GM21526 (cell line): ENCODE data around the gene CDK19.
"Not testable (repeated sequence)": the region's sequence is repeated elsewhere in the genome, so short reads cannot be mapped to it uniquely, and the experiment has no call there.

ENCODE experiments used
- ATAC-seq: cut with Tn5 transposase; IDR thresholded peaks from one replicate; pipeline ENCODE4 v1.9.1; 2021; ENCODE audit warnings: moderate library complexity; ENCODE audit not compliant: unreplicated experiment, low FRiP score

The CDK19 gene

GRCh38 chr6:110814102-110815014 lies 911 bp downstream of the CDK19 start:
- ATAC-seq = peak; percentile 9

GRCh38 chr6:110813338-110814101 lies 1.7 kb downstream of the CDK19 start:
- ATAC-seq = no peak

GRCh38 chr6:110812719-110813118 lies 2.5 kb downstream of the CDK19 start:
- no peak for ATAC-seq

DNA sequence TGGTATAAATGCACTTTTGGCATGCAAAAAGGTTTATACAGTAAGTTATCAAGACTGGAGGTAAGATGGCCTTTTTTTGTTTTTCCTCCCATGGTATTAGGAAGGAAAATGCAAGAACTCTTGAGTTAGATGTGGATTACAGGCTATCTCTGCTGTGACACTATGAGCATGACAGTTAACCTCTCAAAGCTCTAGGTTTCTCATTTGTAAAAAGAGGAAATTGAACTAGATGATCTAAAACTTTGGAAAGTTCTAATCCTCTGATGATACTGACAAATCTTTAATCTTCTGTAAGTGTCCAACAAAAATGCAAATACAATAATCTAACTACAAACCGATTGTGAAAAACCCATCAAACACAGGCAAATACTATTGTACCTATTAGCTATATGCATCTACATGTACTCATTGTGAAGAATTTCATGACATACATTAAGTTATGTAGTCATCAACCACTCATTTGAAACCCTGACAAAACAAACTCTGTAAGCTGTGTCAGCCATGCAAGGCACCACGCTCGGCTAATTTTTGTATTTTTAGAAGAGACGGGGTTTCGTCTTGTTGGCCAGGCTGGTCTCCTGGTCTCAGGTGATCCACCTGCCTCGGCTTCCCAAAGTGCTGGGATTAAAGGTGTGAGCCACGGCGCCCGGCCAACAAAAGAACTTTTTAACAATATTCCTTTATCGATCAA lies 4.2 kb downstream of the CDK19 start:
- ATAC-seq = no peak

- ATAC-seq = no peak
Measured at GRCh38 chr6:110809792-110810191, 5.5 kb downstream of the CDK19 start.

DNA sequence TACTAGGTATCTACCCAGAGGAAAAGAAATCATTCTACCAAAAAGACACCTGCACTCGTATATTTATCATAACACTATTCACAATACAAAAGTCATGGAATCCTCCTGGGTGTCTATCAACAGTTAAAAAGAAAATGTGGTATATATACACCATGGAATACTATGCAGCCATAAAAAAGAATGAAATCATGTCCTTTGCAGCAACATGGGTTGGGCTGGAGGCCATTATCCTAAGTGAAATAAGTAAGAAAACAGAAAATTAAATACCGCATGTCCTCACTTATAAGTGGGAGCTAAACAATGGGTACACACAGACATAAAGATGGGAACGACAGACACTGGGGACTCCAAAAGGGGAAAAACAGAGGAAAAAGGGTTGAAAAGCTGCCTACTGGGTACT lies 13.1 kb downstream of the CDK19 start:
- ATAC-seq = not testable (repeated sequence)

DNA sequence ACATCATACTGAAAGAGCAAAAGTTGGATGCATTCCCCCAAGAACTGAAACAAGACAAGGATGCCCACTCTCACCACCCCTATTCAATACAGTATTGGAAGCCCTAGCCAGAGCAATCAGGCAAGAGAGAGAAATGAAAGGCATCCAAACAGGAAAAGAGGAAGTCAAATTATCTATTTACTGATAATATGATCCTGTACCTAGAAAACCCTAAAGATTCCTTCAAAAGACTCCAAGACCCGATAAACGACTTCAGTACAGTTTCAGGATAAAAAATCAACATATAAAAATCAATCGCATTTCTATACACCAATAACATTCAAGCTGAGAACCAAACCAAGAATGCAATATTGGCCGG lies 14.5 kb downstream of the CDK19 start:
- ATAC-seq = no peak

GRCh38 chr6:110800196-110800838 lies 15.0 kb downstream of the CDK19 start:
- no peak for ATAC-seq

- ATAC-seq = no peak
Measured at GRCh38 chr6:110799655-110800054, 15.6 kb downstream of the CDK19 start.

DNA sequence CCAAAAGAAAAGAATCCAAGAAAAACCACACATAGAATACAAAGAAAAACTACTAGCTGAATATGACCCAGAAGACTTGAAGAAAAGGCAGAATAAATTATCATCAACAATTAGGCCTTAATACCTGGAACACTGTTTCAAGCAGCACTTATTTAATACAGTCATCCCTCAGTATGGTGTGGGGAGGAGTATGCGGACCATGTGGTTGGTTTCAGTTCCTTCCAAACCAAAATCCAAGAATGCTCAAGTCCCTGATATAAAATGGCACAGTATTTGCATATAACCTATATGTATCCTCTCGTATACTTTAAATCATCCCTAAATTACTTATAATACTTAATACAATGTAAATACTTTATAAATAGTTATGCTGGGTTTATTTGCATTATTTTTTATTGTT lies 16.1 kb downstream of the CDK19 start:
- no peak for ATAC-seq

GRCh38 chr6:110795271-110795670 lies 20.0 kb downstream of the CDK19 start:
- ATAC-seq = no peak

DNA sequence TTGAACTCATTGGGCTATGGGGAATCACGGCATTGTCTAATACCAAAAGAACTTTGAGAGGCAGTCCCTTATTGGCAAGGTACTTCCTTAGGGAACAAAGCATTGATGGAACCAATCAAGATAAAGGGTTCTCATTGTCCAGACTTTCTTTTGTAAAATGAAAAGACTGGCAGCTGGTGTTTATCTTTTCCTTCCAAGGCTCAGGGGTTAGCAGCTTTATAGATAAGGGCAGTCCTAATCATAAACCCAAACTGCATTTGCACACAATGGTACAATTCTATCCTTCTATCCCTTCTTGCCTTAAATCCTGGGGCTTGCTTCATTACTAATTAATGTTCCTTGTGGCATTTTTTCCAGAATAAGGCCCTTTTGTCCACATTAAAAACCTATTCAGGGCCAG lies 28.6 kb downstream of the CDK19 start:
- no peak for ATAC-seq

DNA sequence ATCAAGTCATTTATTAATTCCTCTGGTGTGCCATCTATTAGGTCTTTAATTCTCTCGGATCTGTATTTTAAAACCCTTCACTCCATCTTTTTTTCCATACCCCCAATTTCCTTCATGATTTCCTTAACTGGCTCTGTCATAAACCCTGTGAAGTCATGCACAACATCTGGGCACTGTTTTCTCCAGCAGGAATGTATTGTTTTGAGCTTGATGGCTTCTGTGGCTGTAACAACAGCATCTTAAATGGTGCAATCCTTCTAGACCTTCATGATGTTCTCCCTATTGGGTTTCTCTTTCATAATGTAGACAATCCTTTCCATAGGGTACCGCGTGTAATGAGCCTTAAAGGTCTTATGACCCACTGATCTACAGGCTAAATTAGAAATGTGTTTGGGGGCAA lies 29.0 kb downstream of the CDK19 start:
- ATAC-seq = no peak

- ATAC-seq = peak; percentile 20
Measured at GRCh38 chr6:110784610-110784979, 30.7 kb downstream of the CDK19 start.

- no peak for ATAC-seq
Measured at GRCh38 chr6:110781522-110782214, 33.6 kb downstream of the CDK19 start.

GRCh38 chr6:110778333-110778732 lies 36.9 kb downstream of the CDK19 start:
- ATAC-seq = no peak

GRCh38 chr6:110777636-110778035 lies 37.6 kb downstream of the CDK19 start:
- ATAC-seq = no peak

DNA sequence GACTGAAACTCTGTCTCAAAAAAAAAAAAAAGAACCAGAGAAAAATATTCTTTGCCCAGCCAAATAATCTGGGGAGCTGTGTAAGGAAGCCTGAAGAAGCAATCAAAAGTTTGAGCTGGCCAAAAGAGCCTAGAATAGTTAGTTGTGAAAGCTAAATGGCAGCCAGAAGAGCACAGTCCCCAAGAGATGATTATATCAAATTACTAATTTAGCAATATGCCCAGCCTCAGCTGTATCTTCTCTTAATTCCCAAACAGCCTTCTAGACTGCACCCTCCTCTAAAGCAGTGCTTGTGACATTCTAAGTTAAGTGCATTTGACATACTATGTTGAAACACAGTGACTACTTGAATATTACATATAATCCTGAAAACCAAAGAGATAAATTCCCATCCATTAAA lies 38.9 kb downstream of the CDK19 start:
- ATAC-seq = no peak

- no peak for ATAC-seq
Measured at GRCh38 chr6:110769923-110770322, 45.3 kb downstream of the CDK19 start.

- no peak for ATAC-seq
Measured at GRCh38 chr6:110768057-110768456, 47.2 kb downstream of the CDK19 start.
